HG03469 (cell line): ENCODE measurements around the gene ABTB2.

Experiments
- ATAC-seq: cut with Tn5 transposase; IDR thresholded peaks from one replicate; pipeline ENCODE4 v1.9.1; 2021; ENCODE audit warnings: mild to moderate bottlenecking, moderate library complexity, moderate number of reproducible peaks; ENCODE audit not compliant: unreplicated experiment

Gene ABTB2

GRCh38 chr11:34245041-34245440, 112.8 kb downstream of the ABTB2 start:
- ATAC-seq = no peak

- ATAC-seq = peak; percentile 71
Observed at GRCh38 chr11:34243600-34244464, 114.0 kb downstream of the ABTB2 start.

- ATAC-seq = no peak
Observed at GRCh38 chr11:34242037-34242625, 115.7 kb downstream of the ABTB2 start.

- ATAC-seq = no peak
Observed at GRCh38 chr11:34240150-34240494, 117.7 kb downstream of the ABTB2 start.

- ATAC-seq = no peak
Observed at GRCh38 chr11:34239465-34240149, 118.2 kb downstream of the ABTB2 start.

- ATAC-seq = no peak
Observed at GRCh38 chr11:34238966-34239365, 118.8 kb downstream of the ABTB2 start.

GRCh38 chr11:34238533-34238932, 119.3 kb downstream of the ABTB2 start:
- no peak for ATAC-seq

- no peak for ATAC-seq
Observed at GRCh38 chr11:34236572-34236971, 121.2 kb downstream of the ABTB2 start.

- no peak for ATAC-seq
Observed at GRCh38 chr11:34235591-34236071, 122.2 kb downstream of the ABTB2 start.

- no peak for ATAC-seq
Observed at GRCh38 chr11:34235189-34235588, 122.6 kb downstream of the ABTB2 start.

- peak; percentile 70 for ATAC-seq
Observed at GRCh38 chr11:34234086-34234740, 123.6 kb downstream of the ABTB2 start.

- no peak for ATAC-seq
Observed at GRCh38 chr11:34233215-34233614, 124.6 kb downstream of the ABTB2 start.

- ATAC-seq = no peak
Observed at GRCh38 chr11:34232807-34233206, 125.0 kb downstream of the ABTB2 start.

GRCh38 chr11:34226210-34226609, 131.6 kb downstream of the ABTB2 start:
- no peak for ATAC-seq

GRCh38 chr11:34225091-34225490, 132.7 kb downstream of the ABTB2 start:
- ATAC-seq = no peak

GRCh38 chr11:34224434-34224966, 133.3 kb downstream of the ABTB2 start:
- ATAC-seq = no peak

- no peak for ATAC-seq
Observed at GRCh38 chr11:34223907-34224306, 133.9 kb downstream of the ABTB2 start.

- no peak for ATAC-seq
Observed at GRCh38 chr11:34223021-34223813, 134.6 kb downstream of the ABTB2 start.

GRCh38 chr11:34222030-34222429, 135.8 kb downstream of the ABTB2 start:
- ATAC-seq = no peak

- ATAC-seq = no peak
Observed at GRCh38 chr11:34219941-34220370, 137.9 kb downstream of the ABTB2 start.
